Fibroblast of skin of scalp (primary cell): ENCODE results near the gene PRKN.
"Not testable (repeated sequence)": the region's sequence is repeated elsewhere in the genome, so short reads cannot be mapped to it uniquely, and the experiment has no call there.

ENCODE experiments used
- DNase-seq: peaks from one replicate; pipeline ENCODE4 v3.0.0-alpha.2; 2013

The PRKN gene

DNA sequence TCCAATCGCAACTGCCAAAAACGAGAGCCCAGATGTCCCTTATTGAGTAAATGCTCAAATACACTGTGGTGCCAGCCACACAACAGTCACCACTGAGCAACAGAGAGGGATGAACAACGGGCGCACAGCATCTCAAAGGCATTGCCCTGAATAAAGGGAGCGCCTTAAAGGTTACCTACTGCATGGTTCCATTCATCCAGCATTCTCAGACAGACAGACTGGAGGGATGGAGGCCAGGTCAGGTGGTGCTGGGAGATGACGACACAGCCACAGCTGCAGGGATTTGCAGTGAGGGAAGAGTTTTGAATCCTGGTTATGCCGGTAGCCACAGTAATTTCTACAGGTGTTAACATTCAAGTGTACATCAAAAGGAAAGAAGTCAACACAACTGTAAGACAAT, 838.2 kb downstream of the PRKN start:
- no peak for DNase-seq

GRCh38 chr6:161886545-161886944, 841.0 kb downstream of the PRKN start:
- not testable (repeated sequence) for DNase-seq

- no peak for DNase-seq
These were observed 842.8 kb downstream of the PRKN start for GRCh38 chr6:161884782-161885181.

DNA sequence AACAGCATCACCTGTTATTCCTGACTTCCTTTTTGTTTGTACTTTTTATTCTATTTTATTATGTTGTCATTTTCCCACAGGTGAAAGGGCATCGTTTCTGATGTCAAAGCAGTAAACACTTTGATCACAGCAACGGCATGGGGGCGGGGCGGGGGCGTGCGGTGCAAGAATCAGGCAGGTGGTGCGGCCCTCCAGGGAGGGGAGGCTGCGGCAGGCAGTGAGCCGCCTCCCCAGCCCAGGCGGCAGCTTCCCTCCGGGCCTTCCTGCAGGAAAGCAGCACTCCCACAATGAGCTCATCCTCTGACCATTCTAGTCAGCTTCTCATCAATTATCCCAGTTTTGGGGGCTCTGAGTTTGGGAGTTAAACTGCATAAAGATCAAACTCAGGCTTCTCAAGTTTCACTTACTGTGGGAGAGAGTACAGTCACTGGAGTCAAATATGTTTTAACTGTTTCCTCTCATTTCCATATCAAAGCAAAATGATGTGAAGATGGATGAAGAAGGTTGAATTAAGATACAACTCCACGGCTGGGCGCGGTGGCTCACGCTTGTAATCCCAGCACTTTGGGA, 845.3 kb downstream of the PRKN start:
- DNase-seq = no peak

DNA sequence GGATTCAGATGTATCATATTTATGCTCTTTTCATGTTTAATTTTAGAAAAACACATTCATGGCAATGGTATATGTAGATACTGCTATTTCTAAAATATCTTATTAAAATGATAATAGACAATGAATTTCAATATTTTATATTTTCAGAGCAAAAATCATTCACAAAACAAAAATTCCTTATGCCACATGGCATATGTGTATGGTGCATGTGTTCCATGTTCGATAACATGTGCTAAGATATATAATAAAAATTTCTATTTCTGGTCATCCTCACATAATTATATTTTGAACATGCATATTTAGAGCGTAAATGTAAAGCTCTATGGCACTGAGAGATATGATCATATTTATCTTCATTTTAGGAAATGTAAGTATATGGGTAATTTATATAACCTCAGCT, 847.5 kb downstream of the PRKN start:
- DNase-seq = no peak

GRCh38 chr6:161876231-161876630, 851.3 kb downstream of the PRKN start:
- DNase-seq = no peak

DNA sequence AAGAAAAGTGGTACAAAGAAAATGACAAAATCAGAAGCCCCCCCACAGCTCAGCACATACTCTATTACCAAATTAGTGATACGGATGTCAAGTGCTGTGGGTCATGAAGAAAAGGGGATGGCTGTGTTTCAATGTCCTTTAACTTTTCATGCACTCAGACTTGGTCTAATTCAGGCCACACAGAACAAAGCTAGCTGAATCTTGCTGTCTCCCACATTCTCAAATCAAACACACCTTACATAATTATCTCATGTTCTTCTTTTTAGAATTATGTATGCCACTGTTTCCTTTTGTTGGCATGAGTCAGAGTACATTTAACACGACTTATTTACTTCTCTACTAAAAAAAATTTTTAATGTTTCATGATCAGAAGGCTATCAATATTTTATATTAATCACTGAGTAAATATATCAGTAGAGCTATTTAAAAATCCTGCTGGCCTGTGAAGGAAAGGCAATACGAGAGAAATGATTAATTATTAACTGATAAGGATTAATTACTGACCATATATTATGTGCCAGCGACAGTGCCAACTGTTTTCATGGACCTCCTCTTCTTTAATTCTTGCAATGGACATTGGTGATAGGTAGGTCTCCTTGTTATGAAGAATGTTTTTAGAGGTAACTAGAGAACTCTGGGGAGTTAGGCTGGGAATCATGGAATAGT, 857.2 kb downstream of the PRKN start:
- no peak for DNase-seq

DNA sequence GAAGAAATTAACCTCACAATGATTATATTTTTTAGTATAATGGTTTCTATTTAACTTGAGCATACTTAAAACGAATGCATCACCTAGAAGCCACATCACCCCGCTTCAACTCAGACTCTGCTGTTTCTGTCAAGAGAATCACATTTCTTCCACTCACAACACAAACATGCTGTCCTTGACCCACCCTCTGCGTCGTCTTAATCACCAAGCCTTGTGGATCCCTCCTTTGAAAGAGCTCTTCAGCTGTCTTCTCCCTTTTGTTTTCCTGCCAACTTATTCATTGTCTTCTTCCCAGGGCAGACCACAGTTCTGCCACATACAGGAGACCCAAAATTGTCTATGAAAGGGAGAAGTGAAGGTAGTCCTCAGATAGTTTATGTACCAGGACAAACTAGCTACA, 858.1 kb downstream of the PRKN start:
- no peak for DNase-seq

GRCh38 chr6:161866570-161866969, 861.0 kb downstream of the PRKN start:
- no peak for DNase-seq

GRCh38 chr6:161861061-161861460, 866.5 kb downstream of the PRKN start:
- not testable (repeated sequence) for DNase-seq

DNA sequence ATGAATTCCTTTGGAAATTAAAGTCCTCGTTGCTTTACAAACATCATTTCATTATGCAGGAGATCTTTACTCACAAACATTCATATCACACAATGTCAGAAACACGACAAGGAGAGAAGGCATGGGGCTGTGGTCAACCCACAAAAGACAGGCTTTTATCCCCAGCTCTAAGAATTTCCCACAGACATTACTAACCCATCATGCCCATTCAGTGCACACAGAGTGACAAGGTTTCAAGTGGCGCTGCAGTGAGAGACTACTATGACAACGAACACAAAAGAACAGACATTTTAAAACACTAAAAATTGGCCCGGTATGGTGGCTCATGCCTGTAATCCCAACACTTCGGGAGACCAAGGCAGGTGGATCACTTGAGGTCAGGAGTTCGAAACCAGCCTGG, 873.9 kb downstream of the PRKN start:
- no peak for DNase-seq

DNA sequence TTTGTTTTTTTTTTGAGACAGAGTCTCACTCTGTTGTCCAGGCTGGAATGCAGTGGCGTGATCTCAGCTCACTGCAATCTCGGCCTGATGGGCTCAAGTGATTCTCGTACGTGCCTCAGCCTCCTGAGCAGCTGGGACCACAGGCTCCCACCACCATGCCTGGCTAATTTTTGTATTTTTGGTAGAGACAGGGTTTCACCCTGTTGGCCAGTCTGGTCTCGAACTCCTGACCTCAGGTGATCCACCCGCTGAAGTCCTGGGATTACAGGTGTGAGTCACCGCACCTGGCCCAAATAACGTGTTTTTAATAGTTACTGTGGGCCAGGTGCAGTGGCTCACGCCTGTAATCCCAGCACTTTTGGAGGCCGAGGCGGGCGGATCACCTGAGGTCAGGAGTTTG, 876.1 kb downstream of the PRKN start:
- not testable (repeated sequence) for DNase-seq

GRCh38 chr6:161850562-161850961, 877.0 kb downstream of the PRKN start:
- DNase-seq = peak; percentile 74

- DNase-seq = no peak
These were observed 879.9 kb downstream of the PRKN start for GRCh38 chr6:161847628-161848027.

DNA sequence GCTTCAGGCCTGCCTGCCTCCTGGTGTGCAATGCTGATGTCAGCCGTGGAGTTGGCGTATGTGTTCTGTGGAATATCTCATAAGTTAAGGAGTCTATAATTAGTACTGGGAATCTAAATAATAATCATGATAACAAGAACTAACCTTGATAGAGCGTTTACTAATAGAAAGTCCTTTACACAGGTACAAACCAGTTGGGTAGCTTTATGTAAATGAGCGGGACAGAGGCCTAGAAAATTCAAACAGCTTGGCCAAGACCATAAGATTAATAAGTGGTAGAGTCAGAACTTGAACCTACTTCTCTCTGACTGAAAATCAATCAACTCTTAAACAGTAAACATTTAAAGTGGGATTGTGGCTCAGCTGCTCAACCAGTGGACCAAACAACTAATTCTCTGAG, 882.8 kb downstream of the PRKN start:
- DNase-seq = no peak

- DNase-seq = no peak
These were observed 884.5 kb downstream of the PRKN start for GRCh38 chr6:161843066-161843465.

DNA sequence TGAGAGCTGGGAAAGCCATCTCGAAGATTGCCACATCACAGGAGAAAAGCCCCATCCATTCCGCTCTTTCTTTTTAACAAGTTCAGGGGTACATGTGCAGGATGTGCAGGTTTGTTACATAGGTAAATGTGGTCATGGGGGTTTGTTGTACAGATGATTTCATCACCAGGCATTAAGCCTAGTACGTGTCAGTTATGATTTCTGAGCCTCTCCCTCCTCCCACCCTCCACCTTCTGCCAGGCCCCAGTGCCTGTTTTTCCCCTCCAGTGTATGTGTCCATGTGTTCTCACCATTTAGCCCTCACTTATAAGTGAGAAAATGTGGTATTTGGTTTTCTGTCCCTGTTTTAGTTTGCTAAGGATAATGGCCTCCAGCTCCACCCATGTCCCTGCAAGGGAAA, 887.2 kb downstream of the PRKN start:
- no peak for DNase-seq

- no peak for DNase-seq
These were observed 889.1 kb downstream of the PRKN start for GRCh38 chr6:161838306-161839035.

DNA sequence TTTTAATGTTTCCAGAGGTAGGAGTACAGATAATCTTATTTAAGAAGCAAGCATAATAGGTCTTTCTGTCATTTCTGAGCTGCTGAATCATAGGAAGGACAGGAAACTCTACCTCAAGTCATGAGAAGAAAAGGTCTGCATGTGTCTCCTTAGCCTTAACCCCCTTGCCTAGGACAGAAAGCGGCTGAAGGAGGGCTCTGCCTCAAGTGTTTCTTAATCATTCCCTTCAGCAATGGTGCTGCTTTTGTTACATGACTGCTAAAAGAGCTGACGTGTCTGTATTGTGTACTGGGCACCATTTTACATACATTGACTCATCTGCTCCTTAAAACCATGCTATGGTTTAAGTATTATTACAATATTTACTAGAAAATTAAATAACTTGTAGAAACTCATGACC, 889.7 kb downstream of the PRKN start:
- DNase-seq = no peak

- DNase-seq = no peak
These were observed 890.2 kb downstream of the PRKN start for GRCh38 chr6:161837449-161837735.

GRCh38 chr6:161836643-161837448, 890.7 kb downstream of the PRKN start:
- DNase-seq = peak; percentile 38

DNA sequence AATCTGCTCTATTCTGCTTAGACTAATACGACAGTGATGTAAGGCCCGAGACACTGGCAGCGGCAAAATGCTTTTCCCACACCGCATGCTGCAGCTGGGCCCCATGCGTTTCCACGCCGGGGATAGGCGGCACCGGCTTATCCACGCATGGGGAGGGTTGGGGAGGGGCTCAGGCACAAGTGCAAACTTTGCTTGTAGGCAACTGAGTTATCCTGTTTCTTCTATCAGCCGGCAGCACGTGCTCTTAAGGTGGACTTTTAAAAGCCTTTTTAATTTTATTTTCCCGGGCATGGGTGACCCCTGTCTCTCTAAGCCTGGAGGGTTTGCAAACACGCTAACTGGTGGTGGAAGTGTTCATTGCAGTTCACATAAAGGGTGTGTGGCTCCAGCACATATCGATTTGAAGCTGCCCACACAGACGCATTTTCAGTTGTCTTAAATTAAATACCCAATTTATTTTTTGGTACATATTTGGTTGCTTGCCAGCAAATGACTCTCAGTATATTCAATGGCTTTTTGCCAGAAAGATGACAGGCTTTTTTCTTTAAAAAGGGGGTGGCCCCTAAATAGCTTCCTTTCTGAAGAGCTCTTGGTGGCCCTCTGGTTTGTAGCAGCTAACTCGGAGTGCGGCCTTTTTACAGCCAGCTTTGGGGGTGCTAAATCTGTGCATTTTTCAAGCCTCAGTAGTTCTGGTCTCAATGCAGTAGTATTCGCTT, 891.9 kb downstream of the PRKN start:
- DNase-seq = peak; percentile 31

GRCh38 chr6:161834426-161834825, 893.1 kb downstream of the PRKN start:
- DNase-seq = no peak
